ENCODE results near the gene FANCE.
"Not testable (repeated sequence)": the region's sequence is repeated elsewhere in the genome, so short reads cannot be mapped to it uniquely, and the experiment has no call there.

FANCE gene

GRCh38 chr6:35498422-35499067 lies 46.4 kb downstream of the FANCE start:
- no peak for DNase-seq (ENCODE audit: low read depth)

- DNase-seq (ENCODE audit: low read depth) = no peak
These were observed 47.2 kb downstream of the FANCE start for GRCh38 chr6:35499372-35499771.

GRCh38 chr6:35500782-35501181 lies 48.6 kb downstream of the FANCE start:
- DNase-seq (ENCODE audit: low read depth) = peak; percentile 65

DNA sequence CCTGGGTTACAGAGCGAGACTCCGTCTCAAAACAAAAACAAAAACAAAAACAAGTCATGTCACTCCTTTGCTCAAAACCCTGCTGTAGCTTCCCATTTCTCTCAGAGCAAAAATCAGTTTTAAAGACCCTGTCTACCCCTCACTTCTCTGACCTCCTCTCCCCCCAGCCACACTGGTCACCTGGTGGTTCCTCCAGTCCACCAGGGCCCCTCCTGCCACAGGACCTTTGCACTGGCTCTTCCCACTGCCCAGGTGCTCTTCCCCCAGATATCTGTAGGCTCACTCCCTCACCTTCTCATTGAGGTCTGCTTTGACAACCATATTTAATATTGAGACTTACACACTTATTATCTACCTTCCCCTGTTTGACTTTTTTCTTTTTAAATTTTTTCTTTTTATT lies 49.6 kb downstream of the FANCE start:
- no peak for DNase-seq (ENCODE audit: low read depth)

GRCh38 chr6:35503534-35503933 lies 51.4 kb downstream of the FANCE start:
- DNase-seq (ENCODE audit: low read depth) = no peak

- no peak for DNase-seq (ENCODE audit: low read depth)
These were observed 53.9 kb downstream of the FANCE start for GRCh38 chr6:35505999-35506412.

DNA sequence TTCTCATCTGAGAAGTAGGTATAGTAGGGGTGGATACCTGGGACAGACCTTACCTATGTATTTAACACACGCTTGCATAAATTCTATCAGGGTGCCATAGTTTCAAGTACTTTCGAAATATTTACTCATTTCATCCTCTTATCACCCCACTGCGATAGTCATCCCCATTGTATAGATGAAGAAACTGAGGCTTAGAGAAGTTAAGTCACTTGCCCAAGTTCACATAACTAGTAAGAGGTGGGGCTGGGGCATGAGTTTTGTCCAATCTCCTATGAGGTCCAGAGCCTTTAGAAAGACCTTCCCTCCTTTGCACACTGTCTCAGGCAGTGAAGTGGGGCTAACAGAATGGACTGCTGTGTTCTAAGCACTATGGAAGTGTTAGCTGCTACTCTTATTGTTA lies 54.4 kb downstream of the FANCE start:
- no peak for DNase-seq (ENCODE audit: low read depth)

DNA sequence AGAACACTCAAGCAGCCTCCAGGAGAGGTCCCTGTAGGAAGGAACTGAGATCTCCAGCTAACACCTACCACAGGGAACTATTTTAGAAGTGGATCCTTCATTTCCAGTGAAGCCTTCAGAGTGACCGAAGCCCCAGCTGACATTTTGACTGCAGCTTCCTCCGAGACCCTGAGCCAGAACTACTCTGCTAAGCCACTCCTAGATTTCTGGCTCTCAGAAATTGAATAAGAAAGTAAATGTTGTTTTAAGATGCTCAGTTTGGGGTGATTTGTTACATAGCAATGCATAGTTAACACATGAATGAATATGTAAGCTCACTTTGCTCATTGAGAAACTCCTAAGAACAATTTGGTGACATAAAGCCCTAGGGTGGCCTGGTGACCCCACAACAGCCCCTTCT lies 55.1 kb downstream of the FANCE start:
- no peak for DNase-seq (ENCODE audit: low read depth)

DNA sequence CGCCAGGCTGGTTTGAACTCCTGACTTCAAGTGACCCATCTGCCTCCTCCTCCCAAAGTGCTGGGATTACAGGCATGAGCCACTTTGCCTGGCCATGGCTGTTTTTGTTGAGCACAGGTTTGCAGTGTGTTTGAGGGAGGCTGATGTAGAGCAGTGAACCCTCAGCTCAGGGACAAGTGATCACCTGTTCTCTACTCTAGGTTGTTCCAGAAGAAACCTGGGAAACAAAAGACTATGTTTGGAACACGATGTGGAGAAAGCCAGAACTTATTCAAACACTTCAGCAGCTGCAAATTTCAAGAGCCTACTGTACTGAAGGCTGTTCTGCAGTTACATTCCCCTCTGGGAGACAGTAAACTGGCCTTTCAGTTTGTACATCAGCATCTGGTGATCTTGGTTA lies 55.9 kb downstream of the FANCE start:
- no peak for DNase-seq (ENCODE audit: low read depth)

- DNase-seq (ENCODE audit: low read depth) = no peak
These were observed 56.4 kb downstream of the FANCE start for GRCh38 chr6:35508542-35508941.

DNA sequence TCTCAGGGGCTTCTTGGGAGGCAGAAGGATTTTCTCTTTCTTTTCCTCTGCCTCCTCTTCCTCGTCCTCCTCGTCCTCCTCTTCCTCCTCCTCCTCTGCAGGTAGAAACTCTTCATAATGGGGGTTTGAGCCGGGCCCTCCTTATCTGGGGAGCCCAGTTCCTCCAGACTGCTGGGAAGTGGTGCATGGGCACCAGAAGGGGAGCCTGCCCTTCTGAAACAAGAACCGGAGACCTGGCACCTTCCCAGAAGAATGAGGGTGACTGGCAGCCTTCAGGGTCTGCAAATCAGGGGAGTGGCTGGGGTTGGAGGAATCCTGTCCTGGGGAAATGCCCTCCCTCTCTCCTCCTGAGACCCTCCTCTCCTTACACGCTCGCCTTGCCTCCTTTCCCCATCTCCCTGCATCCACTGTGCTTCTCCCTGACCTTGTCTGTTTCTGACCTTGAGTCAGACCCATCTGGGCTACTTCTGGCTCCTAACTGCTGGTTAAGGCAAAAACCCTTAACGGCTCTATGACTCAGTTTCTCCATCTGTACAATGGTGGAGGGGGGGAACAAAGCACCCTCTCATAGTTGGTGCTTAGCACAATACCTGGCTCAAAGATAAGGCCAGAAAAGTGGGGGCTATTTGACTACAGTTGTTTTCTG lies 58.9 kb downstream of the FANCE start:
- DNase-seq (ENCODE audit: low read depth) = no peak

- DNase-seq (ENCODE audit: low read depth) = no peak
These were observed 59.4 kb downstream of the FANCE start for GRCh38 chr6:35511562-35511941.

DNA sequence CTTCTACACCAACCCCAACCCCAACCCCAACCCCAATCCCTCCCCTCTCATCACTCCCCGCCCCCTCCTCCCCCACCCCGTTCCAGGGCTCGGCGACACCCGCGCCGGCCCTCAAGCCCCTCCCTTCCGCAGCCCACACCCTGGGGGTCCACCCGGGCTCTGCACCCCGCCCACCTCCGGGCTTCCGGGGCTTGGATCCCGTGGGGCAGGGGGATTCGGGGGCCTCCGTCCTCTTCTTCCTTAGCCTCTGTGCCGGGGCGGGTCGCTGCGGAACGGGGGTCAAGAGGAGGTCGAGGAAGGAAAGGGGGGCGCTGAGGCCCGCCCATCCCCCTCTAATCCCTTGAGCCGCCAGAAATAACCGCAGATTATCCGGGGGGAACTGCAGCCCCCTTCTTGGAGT lies 59.9 kb downstream of the FANCE start:
- DNase-seq (ENCODE audit: low read depth) = no peak

DNA sequence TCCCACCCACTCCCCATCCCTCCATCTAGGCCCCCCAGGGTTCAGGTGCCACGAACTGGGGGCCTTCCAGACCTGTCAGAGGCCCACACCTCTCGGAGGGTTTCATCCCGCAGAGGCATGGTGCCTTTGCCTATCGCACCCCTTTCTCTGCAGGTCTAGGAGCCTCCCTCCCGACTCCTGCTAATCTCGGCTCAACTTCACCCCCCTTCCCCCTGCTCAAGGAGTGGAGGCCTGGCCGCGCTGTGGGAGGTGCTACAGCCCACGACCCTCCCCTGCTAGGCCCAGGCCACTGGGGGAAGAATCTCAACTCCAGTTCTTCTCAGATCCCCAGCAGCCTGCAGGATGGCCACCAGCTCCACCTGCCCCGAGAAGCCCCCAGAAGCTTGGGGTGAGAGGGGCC lies 60.6 kb downstream of the FANCE start, which contains the start of gene TULP1:
TULP1 (minus strand) TSS at position 157 of the 400 bp plus-strand sequence; CDS start at position 119, 38 bp downstream.
- no peak for DNase-seq (ENCODE audit: low read depth)

- DNase-seq (ENCODE audit: low read depth) = no peak
These were observed 62.4 kb downstream of the FANCE start for GRCh38 chr6:35514587-35514986.

GRCh38 chr6:35515939-35516338 lies 63.8 kb downstream of the FANCE start:
- not testable (repeated sequence) for DNase-seq (ENCODE audit: low read depth)

All from fibroblast of gingiva (primary cell).